ENCODE results near the gene PGAM4.
"Not testable (repeated sequence)": the region's sequence is repeated elsewhere in the genome, so short reads cannot be mapped to it uniquely, and the experiment has no call there.

The PGAM4 gene

GRCh38 chrX:77924320-77924859 is 45.0 kb downstream of the PGAM4 start:
- no peak for DNase-seq

- no peak for DNase-seq
Observed at GRCh38 chrX:77922787-77923186, 46.7 kb downstream of the PGAM4 start.

- not testable (repeated sequence) for DNase-seq
Observed at GRCh38 chrX:77919370-77919769, 50.1 kb downstream of the PGAM4 start.

GRCh38 chrX:77918568-77918967 is 50.9 kb downstream of the PGAM4 start:
- no peak for DNase-seq
